ENCODE data around the gene CHRND.

The CHRND gene

DNA sequence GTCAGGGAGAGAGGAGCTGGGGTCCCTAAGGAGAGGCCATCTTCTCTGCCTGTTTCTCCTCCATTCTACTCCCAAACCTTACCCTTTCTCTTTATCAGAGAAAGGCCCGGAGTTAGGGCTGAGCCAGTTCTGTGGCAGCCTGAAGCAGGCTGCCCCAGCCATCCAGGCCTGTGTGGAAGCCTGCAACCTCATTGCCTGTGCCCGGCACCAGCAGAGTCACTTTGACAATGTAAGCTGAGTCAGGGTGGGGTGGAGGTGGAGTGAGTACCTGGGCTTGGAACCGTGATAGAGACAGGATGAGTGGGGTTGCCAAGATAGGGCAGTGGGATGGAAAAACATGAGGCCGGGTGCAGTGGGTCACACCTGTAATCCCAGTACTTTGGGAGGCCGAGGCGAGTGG lies 18.7 kb downstream of the CHRND start:
- peaks cover 21% of the 10 kb centered on the region for H3K9me3 Mint-ChIP-seq

DNA sequence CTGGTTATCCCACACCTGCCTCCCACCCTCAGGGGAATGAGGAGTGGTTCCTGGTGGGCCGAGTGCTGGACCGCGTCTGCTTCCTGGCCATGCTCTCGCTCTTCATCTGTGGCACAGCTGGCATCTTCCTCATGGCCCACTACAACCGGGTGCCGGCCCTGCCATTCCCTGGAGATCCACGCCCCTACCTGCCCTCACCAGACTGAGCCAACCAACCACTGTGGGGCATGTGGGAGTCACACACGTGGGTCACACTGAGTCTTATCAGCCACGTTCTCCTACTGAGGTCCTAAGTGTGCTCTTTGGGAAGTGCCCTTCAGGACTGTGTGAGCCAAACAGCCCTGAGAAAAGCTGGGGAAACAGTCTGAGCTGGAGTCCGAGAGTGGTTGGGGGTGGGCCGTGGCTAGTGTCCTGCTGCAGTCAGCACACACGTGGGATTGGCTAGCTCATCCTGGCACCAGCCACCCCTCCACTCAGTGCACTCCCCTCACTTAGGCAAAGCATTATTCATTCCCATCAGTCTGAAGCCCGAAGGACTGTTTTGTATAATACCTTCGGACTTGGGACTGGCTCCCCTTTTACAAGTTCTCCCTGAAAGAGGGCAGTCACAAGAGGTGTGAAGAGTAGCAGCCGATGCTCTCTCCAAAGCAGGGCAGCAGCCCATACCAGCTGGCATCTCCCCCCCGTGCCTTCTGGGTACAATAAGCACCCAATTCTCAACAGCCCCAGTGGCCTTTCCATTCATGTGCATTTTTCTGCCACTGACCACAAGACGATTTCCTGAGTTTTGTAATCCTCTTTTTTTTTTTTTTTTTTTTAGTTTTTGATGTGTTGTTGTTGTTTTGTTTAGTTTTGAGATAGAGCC lies 19.8 kb downstream of the CHRND start:
- H3K4me1 Mint-ChIP-seq: peaks cover 18% of the 10 kb centered on the region
- H3K4me3 Mint-ChIP-seq: peak overlapping the region in 1 of 3 experiments; percentile 54
- H3K36me3 Mint-ChIP-seq (ENCODE audit: low read depth): peaks cover 63% of the 10 kb centered on the region
- H3K9me3 Mint-ChIP-seq: peaks cover 26% of the 10 kb centered on the region
- TF ChIP-seq, protein P1, sequence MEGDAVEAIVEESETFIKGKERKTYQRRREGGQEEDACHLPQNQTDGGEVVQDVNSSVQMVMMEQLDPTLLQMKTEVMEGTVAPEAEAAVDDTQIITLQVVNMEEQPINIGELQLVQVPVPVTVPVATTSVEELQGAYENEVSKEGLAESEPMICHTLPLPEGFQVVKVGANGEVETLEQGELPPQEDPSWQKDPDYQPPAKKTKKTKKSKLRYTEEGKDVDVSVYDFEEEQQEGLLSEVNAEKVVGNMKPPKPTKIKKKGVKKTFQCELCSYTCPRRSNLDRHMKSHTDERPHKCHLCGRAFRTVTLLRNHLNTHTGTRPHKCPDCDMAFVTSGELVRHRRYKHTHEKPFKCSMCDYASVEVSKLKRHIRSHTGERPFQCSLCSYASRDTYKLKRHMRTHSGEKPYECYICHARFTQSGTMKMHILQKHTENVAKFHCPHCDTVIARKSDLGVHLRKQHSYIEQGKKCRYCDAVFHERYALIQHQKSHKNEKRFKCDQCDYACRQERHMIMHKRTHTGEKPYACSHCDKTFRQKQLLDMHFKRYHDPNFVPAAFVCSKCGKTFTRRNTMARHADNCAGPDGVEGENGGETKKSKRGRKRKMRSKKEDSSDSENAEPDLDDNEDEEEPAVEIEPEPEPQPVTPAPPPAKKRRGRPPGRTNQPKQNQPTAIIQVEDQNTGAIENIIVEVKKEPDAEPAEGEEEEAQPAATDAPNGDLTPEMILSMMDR (IDR thresholded peaks at IDR 0.05; ENCODE audit: unreplicated experiment in 3 of 3): no peak
- no peaks in the 10 kb centered on the region for H3K27me3 Mint-ChIP-seq (ENCODE audit: low read depth)
- H3K27ac Mint-ChIP-seq: no peak overlapping the region

More for the DNA sequence above, 18.7 kb downstream of the CHRND start:
- TF ChIP-seq, protein P1 (IDR thresholded peaks at IDR 0.05; ENCODE audit: unreplicated experiment in 3 of 3): no peak
- Mint-ChIP-seq H3K27ac (no peak overlapping the region), H3K4me1 (peaks cover 16% of the 10 kb centered on the region), H3K4me3 (peak overlapping the region in 1 of 3 experiments; percentile 16), H3K36me3 (ENCODE audit: low read depth) (peaks cover 57% of the 10 kb centered on the region), H3K27me3 (ENCODE audit: low read depth) (no peaks in the 10 kb centered on the region)

DNA sequence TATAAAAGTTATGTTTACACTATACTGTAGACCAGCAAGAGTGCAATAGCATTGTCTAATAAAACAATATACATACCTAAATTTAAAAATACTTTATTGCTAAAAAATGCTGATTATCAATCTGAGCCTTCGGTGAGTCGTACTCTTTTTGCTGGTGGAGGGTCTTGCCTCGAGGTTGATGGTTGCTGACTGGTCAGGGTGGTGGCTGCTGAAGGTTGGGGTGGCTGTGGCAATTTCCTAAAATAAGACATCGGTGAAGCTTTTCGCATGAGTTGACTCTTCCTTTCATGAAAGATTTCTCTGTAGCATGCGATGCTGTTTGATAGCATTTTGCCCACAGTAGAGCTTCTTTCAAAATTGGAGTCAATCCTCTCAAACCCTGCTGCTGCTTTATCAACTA lies 22.0 kb downstream of the CHRND start:
- Mint-ChIP-seq H3K4me1 (peaks cover 18% of the 10 kb centered on the region), H3K4me3 (peak overlapping the region in 2 of 3 experiments; percentile 23 to 62), H3K27ac (no peak overlapping the region), H3K27me3 (ENCODE audit: low read depth) (no peaks in the 10 kb centered on the region), H3K9me3 (peaks cover 26% of the 10 kb centered on the region), H3K36me3 (ENCODE audit: low read depth) (peaks cover 68% of the 10 kb centered on the region)
- TF ChIP-seq, protein P1 (IDR thresholded peaks at IDR 0.05; ENCODE audit: unreplicated experiment in 3 of 3): no peak

DNA sequence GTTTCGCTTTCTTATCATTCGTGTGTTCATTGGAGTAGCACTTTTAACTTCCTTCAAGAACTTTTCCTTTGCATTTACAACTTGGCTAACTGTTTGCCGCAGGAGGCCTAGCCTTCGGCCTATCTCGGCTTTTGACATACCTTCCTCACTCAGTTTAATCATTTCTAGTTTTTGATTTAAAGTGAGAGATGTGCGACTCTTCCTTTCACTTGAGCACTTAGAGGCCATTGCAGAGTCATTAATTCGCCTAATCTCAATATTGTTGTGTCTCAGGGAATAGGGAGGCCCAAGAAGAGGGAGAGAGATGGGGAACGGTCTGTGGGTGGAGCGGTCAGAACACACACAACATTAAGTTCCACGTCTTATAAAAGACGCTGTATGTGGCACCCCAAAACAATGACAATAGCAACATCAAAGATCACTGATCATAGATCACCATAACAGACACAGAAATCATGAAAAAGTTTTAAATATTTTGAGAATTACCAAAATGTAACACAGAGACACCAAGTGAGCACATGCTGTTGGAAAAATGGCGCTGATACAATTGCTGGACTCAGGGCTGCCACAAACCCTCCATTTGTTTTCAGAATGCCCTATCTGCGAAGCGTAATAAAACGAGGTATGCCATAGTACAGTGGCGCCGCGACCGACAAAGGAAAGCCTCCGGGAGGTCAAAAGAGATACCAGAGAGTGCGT lies 23.8 kb downstream of the CHRND start:
- H3K27ac Mint-ChIP-seq: peak overlapping the region; percentile 96 to 100 (median 99)
- H3K4me1 Mint-ChIP-seq: peaks cover 30% of the 10 kb centered on the region
- peaks cover 71% of the 10 kb centered on the region for H3K36me3 Mint-ChIP-seq (ENCODE audit: low read depth)
- TF ChIP-seq, protein P1 (IDR thresholded peaks at IDR 0.05; ENCODE audit: unreplicated experiment in 3 of 3): no peak
- H3K27me3 Mint-ChIP-seq (ENCODE audit: low read depth): no peaks in the 10 kb centered on the region
- H3K9me3 Mint-ChIP-seq: peaks cover 24% of the 10 kb centered on the region
- peak overlapping the region; percentile 95 to 100 (median 95) for H3K4me3 Mint-ChIP-seq

DNA sequence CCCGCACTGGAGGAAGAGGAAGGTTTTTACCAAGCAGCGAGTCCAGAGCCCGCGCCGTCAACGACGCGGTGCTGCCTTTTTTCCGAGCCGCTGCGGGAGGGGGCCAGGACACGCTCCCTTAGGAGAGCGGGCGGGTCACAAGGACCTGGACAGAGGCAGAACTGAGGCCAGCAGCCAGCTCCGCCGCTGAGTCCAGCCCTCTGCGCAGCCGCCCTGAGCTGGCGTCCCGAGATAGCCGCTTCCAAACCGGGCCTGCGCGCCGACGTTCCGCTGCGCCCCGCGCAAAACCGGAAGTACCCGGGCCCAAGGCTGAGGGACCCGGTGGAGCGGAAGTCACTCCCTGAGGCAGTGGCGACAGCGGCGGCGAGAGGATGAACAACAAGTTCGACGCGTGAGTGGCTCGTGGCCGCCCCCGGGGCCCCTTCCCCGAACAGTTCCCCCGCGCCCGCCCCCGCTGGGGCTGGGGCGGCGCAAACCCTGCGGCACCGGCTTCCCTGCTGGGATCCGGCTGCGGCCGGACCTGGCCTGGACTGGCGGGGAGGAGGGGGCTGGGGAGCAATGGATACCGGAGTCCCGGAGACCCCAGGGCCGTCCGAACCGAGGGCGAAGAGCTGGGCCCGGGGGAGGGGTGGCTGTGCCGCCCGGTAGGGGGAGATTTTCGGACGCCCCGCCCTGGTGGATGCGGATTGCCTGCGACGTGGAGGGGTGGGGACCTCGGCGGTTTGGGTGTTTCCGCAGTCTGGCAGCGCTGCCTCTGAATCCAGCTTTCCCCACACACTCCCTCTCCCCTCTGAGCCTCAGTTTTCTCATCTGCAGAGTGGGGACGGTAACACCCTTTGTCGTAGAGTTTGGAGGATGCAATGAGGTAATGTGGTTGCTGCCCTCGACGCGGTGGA lies 24.6 kb downstream of the CHRND start, which contains the start of the genes EIF4E2 and TIGD1:
Gene EIF4E2 (plus strand): TSS at position 336 of the 896 bp plus-strand sequence. CDS start 36 bp downstream, at position 372.
Gene TIGD1 (minus strand): TSS at position 204 of the 896 bp plus-strand sequence. CDS start 675 bp downstream, outside the sequence.
- Mint-ChIP-seq H3K9me3 (peaks cover 24% of the 10 kb centered on the region), H3K27me3 (ENCODE audit: low read depth) (no peaks in the 10 kb centered on the region), H3K4me3 (peak within 1 kb of the TSS; percentile 95 to 100 (median 95)), H3K27ac (peak within 1 kb of the TSS; percentile 96 to 100 (median 99)), H3K4me1 (peaks cover 30% of the 10 kb centered on the region), H3K36me3 (ENCODE audit: low read depth) (peaks cover 68% of the 10 kb centered on the region)
- TF ChIP-seq, protein P1 (IDR thresholded peaks at IDR 0.05; ENCODE audit: unreplicated experiment in 3 of 3): peak; percentile 20 to 50 (median 46)
